ENCODE results near the gene ZFP36.

The ZFP36 gene, protein sequence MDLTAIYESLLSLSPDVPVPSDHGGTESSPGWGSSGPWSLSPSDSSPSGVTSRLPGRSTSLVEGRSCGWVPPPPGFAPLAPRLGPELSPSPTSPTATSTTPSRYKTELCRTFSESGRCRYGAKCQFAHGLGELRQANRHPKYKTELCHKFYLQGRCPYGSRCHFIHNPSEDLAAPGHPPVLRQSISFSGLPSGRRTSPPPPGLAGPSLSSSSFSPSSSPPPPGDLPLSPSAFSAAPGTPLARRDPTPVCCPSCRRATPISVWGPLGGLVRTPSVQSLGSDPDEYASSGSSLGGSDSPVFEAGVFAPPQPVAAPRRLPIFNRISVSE

GRCh38 chr19:39406656-39407409 lies at the start of gene ZFP36:
Gene ZFP36, plus strand, starts transcription at chr19:39406847. Its CDS starts 58 bp downstream, at chr19:39406905.
- TF ChIP-seq, protein P1, sequence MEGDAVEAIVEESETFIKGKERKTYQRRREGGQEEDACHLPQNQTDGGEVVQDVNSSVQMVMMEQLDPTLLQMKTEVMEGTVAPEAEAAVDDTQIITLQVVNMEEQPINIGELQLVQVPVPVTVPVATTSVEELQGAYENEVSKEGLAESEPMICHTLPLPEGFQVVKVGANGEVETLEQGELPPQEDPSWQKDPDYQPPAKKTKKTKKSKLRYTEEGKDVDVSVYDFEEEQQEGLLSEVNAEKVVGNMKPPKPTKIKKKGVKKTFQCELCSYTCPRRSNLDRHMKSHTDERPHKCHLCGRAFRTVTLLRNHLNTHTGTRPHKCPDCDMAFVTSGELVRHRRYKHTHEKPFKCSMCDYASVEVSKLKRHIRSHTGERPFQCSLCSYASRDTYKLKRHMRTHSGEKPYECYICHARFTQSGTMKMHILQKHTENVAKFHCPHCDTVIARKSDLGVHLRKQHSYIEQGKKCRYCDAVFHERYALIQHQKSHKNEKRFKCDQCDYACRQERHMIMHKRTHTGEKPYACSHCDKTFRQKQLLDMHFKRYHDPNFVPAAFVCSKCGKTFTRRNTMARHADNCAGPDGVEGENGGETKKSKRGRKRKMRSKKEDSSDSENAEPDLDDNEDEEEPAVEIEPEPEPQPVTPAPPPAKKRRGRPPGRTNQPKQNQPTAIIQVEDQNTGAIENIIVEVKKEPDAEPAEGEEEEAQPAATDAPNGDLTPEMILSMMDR (IDR thresholded peaks at IDR 0.05; ENCODE audit: low read depth, low read length, missing control alignments) = no peak
- peak within 1 kb of the TSS; percentile 96 for H3K4me3 ChIP-seq (replicated peaks; ENCODE audit: low read depth, low read length)
- DNase-seq (ENCODE audit: extremely low read depth, low read depth) = no peak

DNA sequence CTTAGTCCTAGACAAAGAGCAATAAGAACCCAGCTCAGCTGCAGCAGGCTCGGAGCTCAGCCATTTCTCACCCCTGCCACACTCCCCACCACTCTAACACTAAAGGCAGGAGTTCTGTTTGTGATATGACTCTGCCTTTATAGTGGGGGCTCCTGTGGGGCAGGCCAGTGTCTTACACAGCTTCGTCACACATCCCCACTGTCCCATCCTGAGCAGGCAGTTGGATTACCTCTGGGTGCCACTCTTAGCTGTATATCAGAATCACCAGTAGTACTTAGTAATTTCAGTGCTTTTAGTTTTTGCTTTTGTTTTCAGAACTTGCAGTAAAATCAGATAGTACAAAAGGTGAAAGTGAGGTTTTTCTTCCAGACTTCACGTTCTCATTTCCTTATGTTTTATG lies 47.6 kb upstream of the ZFP36 start:
- H3K4me3 ChIP-seq (replicated peaks; ENCODE audit: low read depth, low read length) = no peak overlapping the region
- TF ChIP-seq, protein P1 (IDR thresholded peaks at IDR 0.05; ENCODE audit: low read depth, low read length, missing control alignments) = no peak
- no peak for DNase-seq (ENCODE audit: extremely low read depth, low read depth)

- no peak overlapping the region for H3K4me3 ChIP-seq (replicated peaks; ENCODE audit: low read depth, low read length)
- TF ChIP-seq, protein P1 (IDR thresholded peaks at IDR 0.05; ENCODE audit: low read depth, low read length, missing control alignments) = no peak
- no peak for DNase-seq (ENCODE audit: extremely low read depth, low read depth)
Observed at GRCh38 chr19:39360599-39360998, 46.0 kb upstream of the ZFP36 start.

GRCh38 chr19:39362682-39363657 lies 43.7 kb upstream of the ZFP36 start:
- no peak for DNase-seq (ENCODE audit: extremely low read depth, low read depth)

GRCh38 chr19:39363901-39364457 lies 42.7 kb upstream of the ZFP36 start:
- DNase-seq (ENCODE audit: extremely low read depth, low read depth) = no peak
- TF ChIP-seq, protein P1 (IDR thresholded peaks at IDR 0.05; ENCODE audit: low read depth, low read length, missing control alignments) = no peak
- H3K4me3 ChIP-seq (replicated peaks; ENCODE audit: low read depth, low read length) = no peak overlapping the region

More at GRCh38 chr19:39362682-39363657, 43.7 kb upstream of the ZFP36 start:
- H3K4me3 ChIP-seq (replicated peaks; ENCODE audit: low read depth, low read length) = no peak overlapping the region
- TF ChIP-seq, protein P1 (IDR thresholded peaks at IDR 0.05; ENCODE audit: low read depth, low read length, missing control alignments) = no peak

GRCh38 chr19:39365531-39365930 lies 41.1 kb upstream of the ZFP36 start:
- no peak overlapping the region for H3K4me3 ChIP-seq (replicated peaks; ENCODE audit: low read depth, low read length)
- TF ChIP-seq, protein P1 (IDR thresholded peaks at IDR 0.05; ENCODE audit: low read depth, low read length, missing control alignments) = no peak
- DNase-seq (ENCODE audit: extremely low read depth, low read depth) = no peak

Measured in HFF-Myc (cell line).